WTC11 (cell line): ENCODE results near the gene CUL4A.

ENCODE experiments used
- CBFB ChIP-seq: sonication (generic); formaldehyde crosslinking; IDR thresholded peaks from 2 replicates; pipeline ENCODE4 v1.8.1; 2022; ENCODE audit warnings: mild to moderate bottlenecking, low read depth, missing genetic modification reagents
- CTCF ChIP-seq: fragments of 200-600 bp; IDR thresholded peaks from 2 replicates; pipeline ENCODE4 v1.8.0; 2022; ENCODE audit warnings: antibody characterized with exemption
- JAZF1 ChIP-seq: fragments of 250-450 bp; sonication (Bioruptor Pico); IDR thresholded peaks from 2 replicates; pipeline ENCODE4 v1.9.0; 2021; ENCODE audit warnings: moderate library complexity, mild to moderate bottlenecking, inconsistent platforms
- JUN ChIP-seq: sonication (generic); formaldehyde crosslinking; IDR thresholded peaks from 2 replicates; pipeline ENCODE4 v1.8.0; 2023; ENCODE audit warnings: mild to moderate bottlenecking, missing genetic modification reagents
- PREB ChIP-seq: sonication (generic); formaldehyde crosslinking; IDR thresholded peaks from 2 replicates; pipeline ENCODE4 v1.8.1; 2022; ENCODE audit warnings: mild to moderate bottlenecking, missing genetic modification reagents, moderate library complexity, borderline replicate concordance
- SMAD3 ChIP-seq: sonication (generic); formaldehyde crosslinking; IDR thresholded peaks from 2 replicates; pipeline ENCODE4 v1.8.0; 2022; ENCODE audit warnings: missing genetic modification reagents, mild to moderate bottlenecking, borderline replicate concordance
- TF ChIP-seq, protein P1 (sequence below): sonication (generic); formaldehyde crosslinking; IDR thresholded peaks from 2 replicates; pipeline ENCODE4 v1.8.0; 2022; ENCODE audit warnings: mild to moderate bottlenecking, missing genetic modification reagents

GRCh38 chr13:113309473-113309872, 100.1 kb downstream of the CUL4A start:
- TF ChIP-seq CTCF (no peak), JUN (CRISPR knock-in tag) (no peak), CBFB (no peak), JAZF1 (no peak), SMAD3 (CRISPR knock-in tag) (no peak), PREB (CRISPR knock-in tag) (no peak)
- TF ChIP-seq, protein P1, sequence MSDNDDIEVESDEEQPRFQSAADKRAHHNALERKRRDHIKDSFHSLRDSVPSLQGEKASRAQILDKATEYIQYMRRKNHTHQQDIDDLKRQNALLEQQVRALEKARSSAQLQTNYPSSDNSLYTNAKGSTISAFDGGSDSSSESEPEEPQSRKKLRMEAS (CRISPR knock-in tag), result no peak
